ENCODE measurements around the gene LRRIQ3.

LRRIQ3 gene

GRCh38 chr1:74197657-74198552 lies at the start of gene LRRIQ3, which contains the start of gene FPGT:
LRRIQ3 (minus strand) TSS chr1:74198176; CDS start chr1:74183684, 14,492 bp downstream.
FPGT (plus strand) TSS chr1:74198242; CDS start chr1:74198279, 37 bp downstream.
- peak within 1 kb of the TSS; percentile 85 for H3K4me3 Mint-ChIP-seq
- H3K36me3 Mint-ChIP-seq: no peaks in the 10 kb centered on the region
- peak; percentile 97 for ATAC-seq
- H3K9me3 Mint-ChIP-seq: no peaks in the 10 kb centered on the region
- peaks cover 20% of the 10 kb centered on the region for H3K4me1 Mint-ChIP-seq
- H3K27ac Mint-ChIP-seq: peak within 1 kb of the TSS; percentile 77
- H3K27me3 Mint-ChIP-seq: no peaks in the 10 kb centered on the region

- Mint-ChIP-seq H3K4me3 (no peak overlapping the region), H3K36me3 (no peaks in the 10 kb centered on the region), H3K27ac (no peak overlapping the region), H3K9me3 (no peaks in the 10 kb centered on the region), H3K4me1 (no peaks in the 10 kb centered on the region), H3K27me3 (no peaks in the 10 kb centered on the region)
- ATAC-seq: no peak
Observed at GRCh38 chr1:74246315-74246714, 48.3 kb upstream of the LRRIQ3 start.

- Mint-ChIP-seq H3K27ac (no peak overlapping the region), H3K9me3 (no peaks in the 10 kb centered on the region), H3K4me3 (no peak overlapping the region), H3K4me1 (no peaks in the 10 kb centered on the region), H3K36me3 (no peaks in the 10 kb centered on the region), H3K27me3 (no peaks in the 10 kb centered on the region)
- ATAC-seq: no peak
Observed at GRCh38 chr1:74245168-74245772, 47.3 kb upstream of the LRRIQ3 start.

GRCh38 chr1:74237787-74238186 lies 39.8 kb upstream of the LRRIQ3 start:
- no peaks in the 10 kb centered on the region for H3K36me3 Mint-ChIP-seq
- no peaks in the 10 kb centered on the region for H3K27me3 Mint-ChIP-seq
- no peaks in the 10 kb centered on the region for H3K9me3 Mint-ChIP-seq
- no peaks in the 10 kb centered on the region for H3K4me1 Mint-ChIP-seq
- H3K27ac Mint-ChIP-seq: no peak overlapping the region
- ATAC-seq: no peak
- no peak overlapping the region for H3K4me3 Mint-ChIP-seq

- ATAC-seq: no peak
- H3K36me3 Mint-ChIP-seq: no peaks in the 10 kb centered on the region
- no peaks in the 10 kb centered on the region for H3K4me1 Mint-ChIP-seq
- no peaks in the 10 kb centered on the region for H3K27me3 Mint-ChIP-seq
- H3K4me3 Mint-ChIP-seq: no peak overlapping the region
- H3K27ac Mint-ChIP-seq: no peak overlapping the region
- peaks cover 2% of the 10 kb centered on the region for H3K9me3 Mint-ChIP-seq
Observed at GRCh38 chr1:74237035-74237434, 39.1 kb upstream of the LRRIQ3 start.

GRCh38 chr1:74236440-74236839 lies 38.5 kb upstream of the LRRIQ3 start:
- Mint-ChIP-seq H3K27ac (no peak overlapping the region), H3K9me3 (peaks cover 3% of the 10 kb centered on the region), H3K4me3 (no peak overlapping the region), H3K27me3 (no peaks in the 10 kb centered on the region), H3K36me3 (no peaks in the 10 kb centered on the region), H3K4me1 (no peaks in the 10 kb centered on the region)
- ATAC-seq: no peak

- ATAC-seq: no peak
- no peaks in the 10 kb centered on the region for H3K36me3 Mint-ChIP-seq
- H3K4me1 Mint-ChIP-seq: no peaks in the 10 kb centered on the region
- H3K27ac Mint-ChIP-seq: no peak within 1 kb of the TSS
- peaks cover 3% of the 10 kb centered on the region for H3K9me3 Mint-ChIP-seq
- no peak within 1 kb of the TSS for H3K4me3 Mint-ChIP-seq
- H3K27me3 Mint-ChIP-seq: no peaks in the 10 kb centered on the region
Observed at GRCh38 chr1:74235153-74235552, 37.2 kb upstream of the LRRIQ3 start, which contains the start of gene TNNI3K. TNNI3K (plus strand) TSS chr1:74235387; CDS start chr1:74235452, 65 bp downstream.

GRCh38 chr1:74223453-74223852 lies 25.5 kb upstream of the LRRIQ3 start:
- no peak for ATAC-seq
- H3K4me1 Mint-ChIP-seq: no peaks in the 10 kb centered on the region
- no peaks in the 10 kb centered on the region for H3K27me3 Mint-ChIP-seq
- H3K9me3 Mint-ChIP-seq: peaks cover 24% of the 10 kb centered on the region
- H3K4me3 Mint-ChIP-seq: no peak overlapping the region
- H3K36me3 Mint-ChIP-seq: peaks cover 20% of the 10 kb centered on the region
- H3K27ac Mint-ChIP-seq: no peak overlapping the region

- no peak overlapping the region for H3K4me3 Mint-ChIP-seq
- H3K27me3 Mint-ChIP-seq: no peaks in the 10 kb centered on the region
- H3K9me3 Mint-ChIP-seq: peaks cover 22% of the 10 kb centered on the region
- no peak overlapping the region for H3K27ac Mint-ChIP-seq
- no peaks in the 10 kb centered on the region for H3K4me1 Mint-ChIP-seq
- H3K36me3 Mint-ChIP-seq: peaks cover 20% of the 10 kb centered on the region
- no peak for ATAC-seq
Observed at GRCh38 chr1:74222701-74223100, 24.7 kb upstream of the LRRIQ3 start.

- no peak overlapping the region for H3K27ac Mint-ChIP-seq
- ATAC-seq: no peak
- no peaks in the 10 kb centered on the region for H3K27me3 Mint-ChIP-seq
- H3K4me1 Mint-ChIP-seq: no peaks in the 10 kb centered on the region
- H3K9me3 Mint-ChIP-seq: peaks cover 3% of the 10 kb centered on the region
- no peaks in the 10 kb centered on the region for H3K36me3 Mint-ChIP-seq
- no peak overlapping the region for H3K4me3 Mint-ChIP-seq
Observed at GRCh38 chr1:74215229-74215628, 17.3 kb upstream of the LRRIQ3 start.

GRCh38 chr1:74205266-74205665 lies 7.3 kb upstream of the LRRIQ3 start:
- Mint-ChIP-seq H3K9me3 (no peaks in the 10 kb centered on the region), H3K27me3 (no peaks in the 10 kb centered on the region), H3K36me3 (peaks cover 12% of the 10 kb centered on the region), H3K4me1 (no peaks in the 10 kb centered on the region), H3K4me3 (no peak overlapping the region), H3K27ac (no peak overlapping the region)
- no peak for ATAC-seq

GRCh38 chr1:74199504-74199903 lies 1.5 kb upstream of the LRRIQ3 start:
- no peak for ATAC-seq
- Mint-ChIP-seq H3K9me3 (no peaks in the 10 kb centered on the region), H3K27me3 (no peaks in the 10 kb centered on the region), H3K36me3 (peaks cover 4% of the 10 kb centered on the region), H3K27ac (no peak overlapping the region), H3K4me3 (no peak overlapping the region), H3K4me1 (peaks cover 20% of the 10 kb centered on the region)

GRCh38 chr1:74197255-74197654 lies 721 bp downstream of the LRRIQ3 start:
- Mint-ChIP-seq H3K36me3 (no peaks in the 10 kb centered on the region), H3K4me1 (peaks cover 20% of the 10 kb centered on the region), H3K9me3 (no peaks in the 10 kb centered on the region), H3K4me3 (peak overlapping the region; percentile 85), H3K27ac (peak overlapping the region; percentile 77), H3K27me3 (no peaks in the 10 kb centered on the region)
- ATAC-seq: no peak

GRCh38 chr1:74195339-74195738 lies 2.6 kb downstream of the LRRIQ3 start:
- Mint-ChIP-seq H3K4me1 (peaks cover 20% of the 10 kb centered on the region), H3K27ac (no peak overlapping the region), H3K27me3 (no peaks in the 10 kb centered on the region), H3K4me3 (no peak overlapping the region), H3K36me3 (peaks cover 2% of the 10 kb centered on the region), H3K9me3 (peaks cover 1% of the 10 kb centered on the region)
- ATAC-seq: no peak

- Mint-ChIP-seq H3K9me3 (peaks cover 5% of the 10 kb centered on the region), H3K27ac (no peak overlapping the region), H3K4me1 (peaks cover 16% of the 10 kb centered on the region), H3K27me3 (no peaks in the 10 kb centered on the region), H3K4me3 (no peak overlapping the region), H3K36me3 (peaks cover 8% of the 10 kb centered on the region)
- no peak for ATAC-seq
Observed at GRCh38 chr1:74193908-74194307, 4.1 kb downstream of the LRRIQ3 start.

- Mint-ChIP-seq H3K27me3 (no peaks in the 10 kb centered on the region), H3K4me1 (no peaks in the 10 kb centered on the region), H3K9me3 (peaks cover 3% of the 10 kb centered on the region), H3K4me3 (no peak overlapping the region), H3K27ac (no peak overlapping the region), H3K36me3 (peaks cover 12% of the 10 kb centered on the region)
- no peak for ATAC-seq
Observed at GRCh38 chr1:74180490-74180889, 17.5 kb downstream of the LRRIQ3 start.
